GM12891 (cell line): Measurements from ENCODE around the gene ITFG2.

Experiments used
- POLR2A ChIP-seq: IDR thresholded peaks from 2 replicates; pipeline ENCODE4 v1.6.1; 2011; ENCODE audit warnings: low read depth, low read length, control low read depth
- POLR2AphosphoS5 ChIP-seq: IDR thresholded peaks from 2 replicates; pipeline ENCODE4 v1.6.1; 2011; ENCODE audit warnings: low read depth, low read length, control low read depth
- POU2F2 ChIP-seq: IDR thresholded peaks from 2 replicates; pipeline ENCODE4 v1.6.1; 2011; ENCODE audit warnings: low read depth, mild to moderate bottlenecking, control low read depth, low read length, moderate library complexity
- TAF1 ChIP-seq: IDR thresholded peaks from 2 replicates; pipeline ENCODE4 v1.6.1; 2011; ENCODE audit warnings: low read depth, low read length, control low read depth

- TF ChIP-seq POU2F2 (no peak), POLR2AphosphoS5 (no peak), TAF1 (no peak), POLR2A (no peak)
Measured at GRCh38 chr12:2857021-2857431, 44.6 kb downstream of the ITFG2 start, which contains the start of gene TEX52.
